K562 (cell line): ENCODE measurements around the gene TMEM164.

Source experiments
- BCLAF1 ChIP-seq, 2 experiments: fragments of 450-650 bp in 1 of 2; IDR thresholded peaks; 2 replicates each; pipeline ENCODE4 v1.6.1; 2011 to 2017; ENCODE audit warnings: low read depth in 2 of 2, antibody characterized with exemption in 1 of 2, borderline replicate concordance in 1 of 2, low read length in 1 of 2, mild to moderate bottlenecking in 1 of 2, mixed read lengths in 1 of 2; ENCODE audit not compliant: control insufficient read depth in 1 of 2
- CHD1 ChIP-seq: fragments of 200-600 bp; sonication (generic); IDR thresholded peaks from one replicate; pipeline ENCODE4 v1.6.1; 2012; ENCODE audit warnings: mild to moderate bottlenecking, moderate library complexity, low read length, inconsistent platforms
- DNMT1 ChIP-seq: fragments of 450-650 bp; IDR thresholded peaks from 2 replicates; pipeline ENCODE4 v1.6.1; 2016; ENCODE audit warnings: antibody characterized with exemption, mild to moderate bottlenecking
- PATZ1 ChIP-seq: fragments of 250-450 bp; sonication (Bioruptor Pico); IDR thresholded peaks from 2 replicates; pipeline ENCODE4 v1.5.0; 2020; ENCODE audit warnings: mild to moderate bottlenecking, borderline replicate concordance
- RFX5 ChIP-seq: IDR thresholded peaks from 2 replicates; pipeline ENCODE4 v1.6.1; 2011; ENCODE audit warnings: low read depth, mild to moderate bottlenecking, improper control_type of control experiment, low read length

- no peak for TF ChIP-seq CHD1
- no peak for TF ChIP-seq PATZ1
- TF ChIP-seq DNMT1, result no peak
- TF ChIP-seq BCLAF1 (IDR thresholded peaks at IDR 0.05; ENCODE audit: borderline replicate concordance in 1 of 2, control insufficient read depth in 1 of 2, low read depth in 2 of 2, low read length in 1 of 2), result no peak
- no peak for TF ChIP-seq RFX5
Observed at GRCh38 chrX:110004731-110005369, 1.9 kb downstream of the TMEM164 start.
